SHP77 (cell line): ENCODE data around the gene RNF2.

Experiments
- DNase-seq, 2 experiments: peaks; one replicate each; lab custom pipeline; 2025; lab: John Stamatoyannopoulos, UW

Gene RNF2

GRCh38 chr1:185096531-185096930, 51.2 kb downstream of the RNF2 start:
- no peak for DNase-seq

GRCh38 chr1:185104083-185104482, 58.7 kb downstream of the RNF2 start:
- no peak for DNase-seq

- DNase-seq, result no peak
These were observed 59.8 kb downstream of the RNF2 start for GRCh38 chr1:185105121-185105520.

GRCh38 chr1:185108321-185108720, 63.0 kb downstream of the RNF2 start:
- DNase-seq, result no peak

- no peak for DNase-seq
These were observed 64.8 kb downstream of the RNF2 start for GRCh38 chr1:185110145-185110544.

- no peak for DNase-seq
These were observed 66.5 kb downstream of the RNF2 start for GRCh38 chr1:185111873-185112272.

- DNase-seq, result no peak
These were observed 67.0 kb downstream of the RNF2 start for GRCh38 chr1:185112356-185112755.

GRCh38 chr1:185129708-185130107, 84.3 kb downstream of the RNF2 start:
- no peak for DNase-seq

GRCh38 chr1:185132534-185132933, 87.2 kb downstream of the RNF2 start:
- no peak for DNase-seq

GRCh38 chr1:185137896-185138545, 92.7 kb downstream of the RNF2 start:
- no peak for DNase-seq

GRCh38 chr1:185139246-185139645, 93.9 kb downstream of the RNF2 start:
- DNase-seq, result no peak

- no peak for DNase-seq
These were observed 98.9 kb downstream of the RNF2 start for GRCh38 chr1:185144233-185144632.

- no peak for DNase-seq
These were observed 105.9 kb downstream of the RNF2 start for GRCh38 chr1:185151215-185151614.
